ENCODE results near the gene GPC1. TPM values are rescaled to one million over a fixed set of nuclear protein-coding genes. Genes with fewer than 3 reads are reported as not detected.

Gene GPC1
- total RNA-seq, 1 donor from 2014 or later: 123 TPM

DNA sequence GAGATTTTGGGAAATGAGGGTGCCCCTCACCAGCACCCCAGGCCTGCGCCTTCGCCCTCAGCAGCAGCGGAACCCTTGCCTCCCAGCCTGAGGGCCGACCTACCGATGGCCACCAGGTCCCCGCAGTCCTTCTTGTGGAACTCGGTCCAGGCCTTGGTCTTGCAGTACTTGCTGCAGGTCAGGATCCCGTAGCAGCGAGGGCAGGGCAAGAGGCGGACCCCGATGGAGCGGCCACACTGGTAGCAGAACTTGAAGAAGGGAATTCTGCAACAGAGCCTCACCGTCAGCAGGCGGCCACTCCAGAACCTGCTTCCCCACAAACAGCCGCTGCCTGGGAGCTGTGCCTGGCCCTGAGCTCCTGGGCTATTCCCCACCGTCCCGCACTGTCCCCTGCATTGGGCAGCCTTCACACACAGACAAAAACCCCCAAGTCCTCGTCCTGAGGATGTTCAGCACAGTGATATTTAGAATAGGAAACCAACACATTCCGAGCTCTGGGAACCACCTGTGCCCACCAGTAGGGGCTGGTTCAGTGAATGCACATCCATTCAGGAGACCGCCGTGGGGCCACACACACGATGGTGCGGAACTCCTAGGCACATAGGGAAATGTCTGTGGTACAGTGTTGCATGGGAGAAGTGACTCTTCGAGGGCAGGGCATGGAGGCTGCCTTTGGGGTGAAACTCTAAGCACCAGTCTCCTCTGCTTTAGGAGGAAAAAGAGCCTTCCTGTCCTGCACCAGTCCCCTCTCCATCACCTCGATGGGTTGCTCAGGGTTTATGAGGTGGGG is 45.6 kb downstream of the GPC1 start:
- H3K36me3 ChIP-seq: no peaks in the 10 kb centered on the region
- no peak overlapping the region for H3K27ac ChIP-seq
- TF ChIP-seq, protein P1, sequence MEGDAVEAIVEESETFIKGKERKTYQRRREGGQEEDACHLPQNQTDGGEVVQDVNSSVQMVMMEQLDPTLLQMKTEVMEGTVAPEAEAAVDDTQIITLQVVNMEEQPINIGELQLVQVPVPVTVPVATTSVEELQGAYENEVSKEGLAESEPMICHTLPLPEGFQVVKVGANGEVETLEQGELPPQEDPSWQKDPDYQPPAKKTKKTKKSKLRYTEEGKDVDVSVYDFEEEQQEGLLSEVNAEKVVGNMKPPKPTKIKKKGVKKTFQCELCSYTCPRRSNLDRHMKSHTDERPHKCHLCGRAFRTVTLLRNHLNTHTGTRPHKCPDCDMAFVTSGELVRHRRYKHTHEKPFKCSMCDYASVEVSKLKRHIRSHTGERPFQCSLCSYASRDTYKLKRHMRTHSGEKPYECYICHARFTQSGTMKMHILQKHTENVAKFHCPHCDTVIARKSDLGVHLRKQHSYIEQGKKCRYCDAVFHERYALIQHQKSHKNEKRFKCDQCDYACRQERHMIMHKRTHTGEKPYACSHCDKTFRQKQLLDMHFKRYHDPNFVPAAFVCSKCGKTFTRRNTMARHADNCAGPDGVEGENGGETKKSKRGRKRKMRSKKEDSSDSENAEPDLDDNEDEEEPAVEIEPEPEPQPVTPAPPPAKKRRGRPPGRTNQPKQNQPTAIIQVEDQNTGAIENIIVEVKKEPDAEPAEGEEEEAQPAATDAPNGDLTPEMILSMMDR (IDR thresholded peaks at IDR 0.05): no peak
- intact Hi-C loops (cut with DNase I): no loop called here
- peaks cover 0 to 19% of the 10 kb centered on the region in 2 donors for H3K9me3 ChIP-seq
- no peak overlapping the region for H3K4me3 ChIP-seq
- no peak for DNase-seq (ENCODE audit: low spot score in 2 of 2)
- H3K27me3 ChIP-seq: no peaks in the 10 kb centered on the region
- no peaks in the 10 kb centered on the region for H3K4me1 ChIP-seq

DNA sequence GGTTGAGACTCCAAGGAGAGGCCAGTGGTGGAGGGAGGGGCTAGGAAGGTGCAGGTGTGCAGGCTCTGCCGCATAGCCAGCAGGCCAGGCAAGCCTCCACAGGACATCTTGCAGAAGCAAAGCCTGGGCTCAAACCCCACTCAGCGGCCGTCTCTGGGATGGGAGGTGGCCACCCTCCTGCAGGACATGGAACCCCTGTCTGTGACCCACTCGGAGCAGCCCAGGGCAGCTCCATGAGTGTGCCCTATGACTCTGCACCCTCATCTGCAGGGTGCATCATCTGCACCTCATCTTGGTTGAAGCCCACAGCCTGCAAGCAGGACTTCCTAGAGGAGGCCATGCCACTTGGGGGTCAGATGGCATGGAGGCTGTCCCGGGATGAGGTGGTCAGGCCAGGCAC is 46.3 kb downstream of the GPC1 start:
- intact Hi-C loops (cut with DNase I): no loop called here
- Histone ChIP-seq H3K4me1 (no peaks in the 10 kb centered on the region), H3K9me3 (peaks cover 0 to 22% of the 10 kb centered on the region in 2 donors), H3K27me3 (no peaks in the 10 kb centered on the region), H3K36me3 (no peaks in the 10 kb centered on the region), H3K27ac (no peak overlapping the region), H3K4me3 (no peak overlapping the region)
- TF ChIP-seq, protein P1 (IDR thresholded peaks at IDR 0.05): no peak
- DNase-seq (ENCODE audit: low spot score in 2 of 2): no peak

DNA sequence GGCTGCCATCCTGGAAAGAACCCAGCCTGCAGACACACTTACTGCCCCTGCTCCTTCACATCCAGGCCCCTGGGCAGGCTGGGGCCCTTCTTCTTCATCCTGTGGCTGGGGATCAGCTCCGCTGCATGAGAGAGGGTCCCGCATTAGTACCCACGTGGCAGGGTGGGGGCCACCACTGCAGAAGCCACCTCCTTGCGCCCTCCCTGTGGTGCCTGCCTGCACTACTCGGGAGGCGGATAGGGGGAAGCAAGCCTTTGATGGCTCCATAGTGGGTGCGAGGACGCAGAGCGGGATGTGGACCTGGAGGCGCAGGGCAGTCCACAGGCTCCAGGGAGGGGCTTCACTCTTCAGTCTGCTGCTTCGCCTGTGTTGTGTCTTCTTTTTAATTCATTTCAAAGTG is 46.7 kb downstream of the GPC1 start:
- DNase-seq (ENCODE audit: low spot score in 2 of 2): no peak
- intact Hi-C loops (cut with DNase I): no loop called here
- H3K9me3 ChIP-seq: peaks cover 0 to 25% of the 10 kb centered on the region in 2 donors
- H3K36me3 ChIP-seq: no peaks in the 10 kb centered on the region
- TF ChIP-seq, protein P1 (IDR thresholded peaks at IDR 0.05): no peak
- no peak overlapping the region for H3K27ac ChIP-seq
- no peaks in the 10 kb centered on the region for H3K4me1 ChIP-seq
- H3K4me3 ChIP-seq: no peak overlapping the region
- H3K27me3 ChIP-seq: no peaks in the 10 kb centered on the region

DNA sequence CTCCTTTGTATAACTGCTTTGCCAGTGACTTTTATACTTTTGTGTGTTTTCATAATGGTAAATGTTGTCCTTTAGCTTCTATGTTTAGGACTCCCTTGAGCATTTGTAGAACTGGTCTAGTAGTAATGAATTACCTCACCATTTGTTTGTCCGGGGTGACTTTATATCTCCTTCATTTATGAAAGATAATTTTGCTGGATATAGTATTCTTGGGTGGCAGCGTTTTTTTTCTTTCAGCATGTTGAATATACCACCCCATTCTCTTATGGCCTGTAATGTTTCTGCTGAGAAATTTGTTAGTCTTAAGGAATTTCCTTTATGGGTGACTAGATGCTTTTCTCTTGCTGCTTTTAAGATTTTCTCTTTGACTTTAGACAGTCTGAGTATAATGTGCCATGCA is 56.0 kb downstream of the GPC1 start:
- TF ChIP-seq, protein P1 (IDR thresholded peaks at IDR 0.05): no peak
- Histone ChIP-seq H3K27me3 (no peaks in the 10 kb centered on the region), H3K4me3 (no peak overlapping the region), H3K9me3 (peaks cover 0 to 60% of the 10 kb centered on the region in 2 donors), H3K4me1 (no peaks in the 10 kb centered on the region), H3K27ac (no peak overlapping the region), H3K36me3 (peaks cover 0 to 2% of the 10 kb centered on the region in 2 donors)
- DNase-seq (ENCODE audit: low spot score in 2 of 2): no peak
- intact Hi-C loops (cut with DNase I): no loop called here

DNA sequence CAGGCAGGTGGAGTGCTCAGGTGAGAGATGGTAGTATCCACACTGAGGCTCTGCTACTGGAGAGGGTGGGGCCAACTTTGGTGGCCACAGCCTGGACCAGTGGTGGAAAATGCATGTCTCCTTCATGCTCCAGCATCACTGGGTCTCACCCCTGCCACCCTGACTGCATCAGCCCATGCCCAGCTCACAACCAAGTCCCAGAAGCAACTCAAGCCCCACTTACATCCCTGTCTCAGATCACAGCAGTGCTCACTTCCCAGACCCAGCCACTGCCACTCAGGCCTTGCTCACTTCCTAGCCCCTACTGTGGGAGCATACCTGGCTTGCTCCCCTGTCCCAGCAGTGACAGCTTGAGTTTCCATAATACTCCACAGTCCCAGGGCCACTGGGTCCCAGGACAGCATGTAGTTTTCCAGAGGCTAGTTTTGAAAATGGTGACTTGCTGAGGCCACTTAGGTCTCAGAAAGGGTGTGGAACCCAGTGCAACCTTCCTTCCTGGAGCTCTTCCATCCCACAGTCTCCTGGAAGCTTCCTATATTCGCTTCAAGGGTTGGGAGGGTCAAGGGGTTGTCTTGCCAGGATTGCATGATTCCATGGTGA is 58.8 kb downstream of the GPC1 start:
- Histone ChIP-seq H3K27ac (no peak overlapping the region), H3K4me1 (no peaks in the 10 kb centered on the region), H3K36me3 (peaks cover 7 to 14% of the 10 kb centered on the region in 2 donors), H3K27me3 (no peaks in the 10 kb centered on the region), H3K9me3 (peaks cover 0 to 35% of the 10 kb centered on the region in 2 donors), H3K4me3 (no peak overlapping the region)
- no peak for DNase-seq (ENCODE audit: low spot score in 2 of 2)
- intact Hi-C loops (cut with DNase I): no loop called here
- TF ChIP-seq, protein P1 (IDR thresholded peaks at IDR 0.05): no peak
